Astrocyte of the hippocampus (primary cell): ENCODE measurements around the gene TEDC2.
"Not testable (repeated sequence)": the region's sequence is repeated elsewhere in the genome, so short reads cannot be mapped to it uniquely, and the experiment has no call there.

ENCODE experiments used
- DNase-seq: peaks from one replicate; pipeline ENCODE4 v3.0.0; 2011; ENCODE audit warnings: low read depth, low spot score

The TEDC2 gene

GRCh38 chr16:2438121-2438520 is 21.8 kb upstream of the TEDC2 start:
- no peak for DNase-seq

- DNase-seq, result no peak
These were observed 20.3 kb upstream of the TEDC2 start for GRCh38 chr16:2439598-2439997.

GRCh38 chr16:2441143-2441804 is 18.6 kb upstream of the TEDC2 start:
- DNase-seq, result not testable (repeated sequence)

- no peak for DNase-seq
These were observed 16.4 kb upstream of the TEDC2 start for GRCh38 chr16:2443555-2443954.

GRCh38 chr16:2447920-2448583 is 11.9 kb upstream of the TEDC2 start:
- DNase-seq, result no peak

GRCh38 chr16:2449118-2449517 is 10.8 kb upstream of the TEDC2 start:
- no peak for DNase-seq

- no peak for DNase-seq
These were observed 9.4 kb upstream of the TEDC2 start for GRCh38 chr16:2450535-2450934.

GRCh38 chr16:2450975-2451381 is 8.9 kb upstream of the TEDC2 start:
- no peak for DNase-seq

GRCh38 chr16:2451851-2452320 is 8.0 kb upstream of the TEDC2 start:
- no peak for DNase-seq

GRCh38 chr16:2452650-2453049 is 7.3 kb upstream of the TEDC2 start:
- no peak for DNase-seq

- no peak for DNase-seq
These were observed 4.6 kb upstream of the TEDC2 start for GRCh38 chr16:2455081-2455845.

- DNase-seq, result no peak
These were observed 3.3 kb upstream of the TEDC2 start for GRCh38 chr16:2456551-2457153.

- no peak for DNase-seq
These were observed 2.6 kb upstream of the TEDC2 start for GRCh38 chr16:2457267-2457666.

GRCh38 chr16:2457946-2458345 is 2.0 kb upstream of the TEDC2 start:
- no peak for DNase-seq

GRCh38 chr16:2458887-2459646 is 842 bp upstream of the TEDC2 start:
- DNase-seq, result no peak

GRCh38 chr16:2460391-2460713 is 443 bp downstream of the TEDC2 start:
- DNase-seq, result no peak

GRCh38 chr16:2460916-2461315 is 1.0 kb downstream of the TEDC2 start:
- no peak for DNase-seq

- DNase-seq, result no peak
These were observed 2.3 kb downstream of the TEDC2 start for GRCh38 chr16:2462031-2462866.

GRCh38 chr16:2464333-2464732 is 4.4 kb downstream of the TEDC2 start:
- DNase-seq, result no peak

- no peak for DNase-seq
These were observed 5.9 kb downstream of the TEDC2 start for GRCh38 chr16:2465653-2466415.
